ENCODE results near the gene FOXI3. TPM values are rescaled to one million over a fixed set of nuclear protein-coding genes. Genes with fewer than 3 reads are reported as not detected.
"Not testable (repeated sequence)": the region's sequence is repeated elsewhere in the genome, so short reads cannot be mapped to it uniquely, and the experiment has no call there.

The FOXI3 gene
- total RNA-seq, 4 donors from 2014 or later: not detected

GRCh38 chr2:88443353-88443938 lies 9.0 kb downstream of the FOXI3 start:
- H3K4me3 ChIP-seq: no peak overlapping the region
- TF ChIP-seq POLR2A (IDR thresholded peaks at IDR 0.05) (no peak), CTCF (IDR thresholded peaks at IDR 0.05) (no peak)
- no peaks in the 10 kb centered on the region for H3K36me3 ChIP-seq
- peaks cover 0 to 95% (median 0%) of the 10 kb centered on the region in 4 donors for H3K27me3 ChIP-seq
- H3K9me3 ChIP-seq: no peaks in the 10 kb centered on the region
- DNase-seq: no peak
- H3K27ac ChIP-seq: no peak overlapping the region
- intact Hi-C loops (cut with DNase I): no loop called here
- no peaks in the 10 kb centered on the region for H3K4me1 ChIP-seq
- WGBS, 2 donors: 45 to 61% methylated on average over 4 of the region's 4 CpGs

GRCh38 chr2:88442473-88442872 lies 10.0 kb downstream of the FOXI3 start:
- TF ChIP-seq POLR2A (IDR thresholded peaks at IDR 0.05): no peak
- no peak for TF ChIP-seq CTCF (IDR thresholded peaks at IDR 0.05)
- Histone ChIP-seq H3K36me3 (no peaks in the 10 kb centered on the region), H3K4me1 (no peaks in the 10 kb centered on the region), H3K4me3 (no peak overlapping the region), H3K27ac (no peak overlapping the region), H3K9me3 (no peaks in the 10 kb centered on the region), H3K27me3 (peaks cover 0 to 93% (median 0%) of the 10 kb centered on the region in 4 donors)
- WGBS, 2 donors: 60 to 72% methylated on average over 2 to 3 of the region's 4 CpGs
- DNase-seq: no peak
- intact Hi-C loops (cut with DNase I): no loop called here

GRCh38 chr2:88442061-88442460 lies 10.4 kb downstream of the FOXI3 start:
- Histone ChIP-seq H3K27ac (no peak overlapping the region), H3K4me3 (no peak overlapping the region), H3K36me3 (no peaks in the 10 kb centered on the region), H3K4me1 (no peaks in the 10 kb centered on the region), H3K9me3 (no peaks in the 10 kb centered on the region), H3K27me3 (peaks cover 0 to 93% (median 0%) of the 10 kb centered on the region in 4 donors)
- intact Hi-C loops (cut with DNase I): no loop called here
- WGBS, 2 donors: 72 to 81% methylated on average over 4 to 5 of the region's 5 CpGs
- no peak for DNase-seq
- TF ChIP-seq CTCF (IDR thresholded peaks at IDR 0.05) (no peak), POLR2A (IDR thresholded peaks at IDR 0.05) (no peak)

GRCh38 chr2:88437010-88437409 lies 15.5 kb downstream of the FOXI3 start:
- Histone ChIP-seq H3K36me3 (no peaks in the 10 kb centered on the region), H3K27ac (no peak overlapping the region), H3K27me3 (peaks cover 0 to 55% (median 0%) of the 10 kb centered on the region in 4 donors), H3K4me3 (no peak overlapping the region), H3K4me1 (no peaks in the 10 kb centered on the region), H3K9me3 (no peaks in the 10 kb centered on the region)
- no peak for TF ChIP-seq POLR2A (IDR thresholded peaks at IDR 0.05)
- WGBS, 2 donors: 75 to 77% methylated on average over 4 of the region's 4 CpGs
- intact Hi-C loops (cut with DNase I): no loop called here
- no peak for DNase-seq

GRCh38 chr2:88429929-88430328 lies 22.6 kb downstream of the FOXI3 start:
- H3K4me1 ChIP-seq: no peaks in the 10 kb centered on the region
- DNase-seq: no peak
- H3K36me3 ChIP-seq: no peaks in the 10 kb centered on the region
- 81 to 88% methylated on average over 7 of the region's 7 CpGs for WGBS, 2 donors
- H3K4me3 ChIP-seq: no peak overlapping the region
- no peaks in the 10 kb centered on the region for H3K9me3 ChIP-seq
- intact Hi-C loops (cut with DNase I): no loop called here
- H3K27me3 ChIP-seq: no peaks in the 10 kb centered on the region
- TF ChIP-seq CTCF (IDR thresholded peaks at IDR 0.05) (no peak), POLR2A (IDR thresholded peaks at IDR 0.05) (no peak)
- H3K27ac ChIP-seq: no peak overlapping the region

GRCh38 chr2:88423733-88424132 lies 28.8 kb downstream of the FOXI3 start:
- no peak overlapping the region for H3K27ac ChIP-seq
- H3K36me3 ChIP-seq: no peaks in the 10 kb centered on the region
- no peak for DNase-seq
- 56 to 74% methylated on average over 2 of the region's 2 CpGs for WGBS, 2 donors
- no peaks in the 10 kb centered on the region for H3K4me1 ChIP-seq
- intact Hi-C loops (cut with DNase I): no loop called here
- no peak overlapping the region for H3K4me3 ChIP-seq
- TF ChIP-seq POLR2A (IDR thresholded peaks at IDR 0.05) (no peak), CTCF (IDR thresholded peaks at IDR 0.05) (no peak)
- no peaks in the 10 kb centered on the region for H3K9me3 ChIP-seq
- peaks cover 0 to 3% (median 0%) of the 10 kb centered on the region in 4 donors for H3K27me3 ChIP-seq

- WGBS, 2 donors: 80 to 81% methylated on average over 9 of the region's 9 CpGs
- H3K36me3 ChIP-seq: not testable (repeated sequence)
These were observed 33.4 kb downstream of the FOXI3 start for GRCh38 chr2:88419051-88419450.

More at GRCh38 chr2:88419051-88419450, 33.4 kb downstream of the FOXI3 start:
- H3K27ac ChIP-seq; intact Hi-C loops (cut with DNase I); H3K4me3 ChIP-seq; DNase-seq; H3K4me1 ChIP-seq; H3K9me3 ChIP-seq: not testable (repeated sequence)
- H3K27me3 ChIP-seq: peaks cover 0 to 24% (median 0%) of the 10 kb centered on the region in 4 donors
